DLD1 (cell line): ENCODE measurements around the gene SMYD3.

Source experiments
- in situ Hi-C: cut with HindIII; loops from 2 replicates; pipeline ENCODE4 v1.10.0; 2017; ENCODE audit warnings: low sequenced_read_pairs

The SMYD3 gene

GRCh38 chr1:245862812-245863540, 644.1 kb downstream of the SMYD3 start:
- in situ Hi-C loops, result no loop called here

GRCh38 chr1:245860657-245861544, 646.2 kb downstream of the SMYD3 start:
- in situ Hi-C loops, result no loop called here

- in situ Hi-C loops, result no loop called here
These were observed 647.5 kb downstream of the SMYD3 start for GRCh38 chr1:245859493-245860114.

GRCh38 chr1:245858722-245859492, 648.2 kb downstream of the SMYD3 start:
- in situ Hi-C loops, result no loop called here

- in situ Hi-C loops, result no loop called here
These were observed 648.9 kb downstream of the SMYD3 start for GRCh38 chr1:245858022-245858721.

GRCh38 chr1:245856944-245857531, 650.0 kb downstream of the SMYD3 start:
- in situ Hi-C loops, result no loop called here

- in situ Hi-C loops, result no loop called here
These were observed 651.0 kb downstream of the SMYD3 start for GRCh38 chr1:245855846-245856730.

- in situ Hi-C loops, result no loop called here
These were observed 653.8 kb downstream of the SMYD3 start for GRCh38 chr1:245853291-245853690.

GRCh38 chr1:245843101-245843500, 664.0 kb downstream of the SMYD3 start:
- in situ Hi-C loops, result no loop called here

GRCh38 chr1:245842106-245842505, 665.0 kb downstream of the SMYD3 start:
- in situ Hi-C loops, result no loop called here

GRCh38 chr1:245840971-245841370, 666.1 kb downstream of the SMYD3 start:
- in situ Hi-C loops, result no loop called here

- in situ Hi-C loops, result no loop called here
These were observed 669.4 kb downstream of the SMYD3 start for GRCh38 chr1:245837718-245838117.

- in situ Hi-C loops, result no loop called here
These were observed 671.7 kb downstream of the SMYD3 start for GRCh38 chr1:245835386-245835785.

GRCh38 chr1:245834002-245834401, 673.1 kb downstream of the SMYD3 start:
- in situ Hi-C loops, result no loop called here

- in situ Hi-C loops, result no loop called here
These were observed 674.1 kb downstream of the SMYD3 start for GRCh38 chr1:245832771-245833527.

- in situ Hi-C loops, result no loop called here
These were observed 675.6 kb downstream of the SMYD3 start for GRCh38 chr1:245831518-245831917.

- in situ Hi-C loops, result no loop called here
These were observed 677.3 kb downstream of the SMYD3 start for GRCh38 chr1:245829826-245830225.

- in situ Hi-C loops, result no loop called here
These were observed 677.9 kb downstream of the SMYD3 start for GRCh38 chr1:245829194-245829593.
